Raji (cell line): Measurements from ENCODE around the gene ATP1A2.

Experiments
- POLR2A ChIP-seq: IDR thresholded peaks from 2 replicates; pipeline ENCODE4 v1.6.1; 2011; ENCODE audit warnings: low read depth, low read length, control low read depth; ENCODE audit not compliant: insufficient read depth

The ATP1A2 gene

GRCh38 chr1:160124705-160125478 lies 9.3 kb downstream of the ATP1A2 start:
- TF ChIP-seq POLR2A = no peak

GRCh38 chr1:160125746-160126145 lies 10.2 kb downstream of the ATP1A2 start:
- no peak for TF ChIP-seq POLR2A

- no peak for TF ChIP-seq POLR2A
Observed at GRCh38 chr1:160127381-160127780, 11.8 kb downstream of the ATP1A2 start.

GRCh38 chr1:160127865-160128523 lies 12.4 kb downstream of the ATP1A2 start:
- no peak for TF ChIP-seq POLR2A

GRCh38 chr1:160128636-160129035 lies 13.1 kb downstream of the ATP1A2 start:
- no peak for TF ChIP-seq POLR2A

- no peak for TF ChIP-seq POLR2A
Observed at GRCh38 chr1:160129046-160129445, 13.5 kb downstream of the ATP1A2 start.

- no peak for TF ChIP-seq POLR2A
Observed at GRCh38 chr1:160129558-160129957, 14.0 kb downstream of the ATP1A2 start.

- TF ChIP-seq POLR2A = no peak
Observed at GRCh38 chr1:160129966-160130365, 14.4 kb downstream of the ATP1A2 start.

- no peak for TF ChIP-seq POLR2A
Observed at GRCh38 chr1:160130486-160130885, 14.9 kb downstream of the ATP1A2 start.

GRCh38 chr1:160130939-160131338 lies 15.4 kb downstream of the ATP1A2 start:
- no peak for TF ChIP-seq POLR2A

GRCh38 chr1:160131803-160132565 lies 16.4 kb downstream of the ATP1A2 start:
- TF ChIP-seq POLR2A = no peak

GRCh38 chr1:160133990-160134770 lies 18.6 kb downstream of the ATP1A2 start:
- TF ChIP-seq POLR2A = no peak

GRCh38 chr1:160134791-160135572 lies 19.4 kb downstream of the ATP1A2 start:
- no peak for TF ChIP-seq POLR2A
